Activated CD4-positive, CD25-positive, alpha-beta regulatory T cell treated with anti-CD3 and anti-CD28 coated beads, Interleukin-2, amount 50 U/mL, for 24 hours (primary cell): ENCODE results near the gene NAT9.

Experiments used
- ATAC-seq, 2 donors: fragments of 150-1000 bp; cut with Tn5 transposase; one replicate each; pipeline ENCODE4 v1.10.0; 2021; ENCODE audit warnings: mild to moderate bottlenecking in 1 of 2, moderate library complexity in 1 of 2

The NAT9 gene, protein sequence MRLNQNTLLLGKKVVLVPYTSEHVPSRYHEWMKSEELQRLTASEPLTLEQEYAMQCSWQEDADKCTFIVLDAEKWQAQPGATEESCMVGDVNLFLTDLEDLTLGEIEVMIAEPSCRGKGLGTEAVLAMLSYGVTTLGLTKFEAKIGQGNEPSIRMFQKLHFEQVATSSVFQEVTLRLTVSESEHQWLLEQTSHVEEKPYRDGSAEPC

DNA sequence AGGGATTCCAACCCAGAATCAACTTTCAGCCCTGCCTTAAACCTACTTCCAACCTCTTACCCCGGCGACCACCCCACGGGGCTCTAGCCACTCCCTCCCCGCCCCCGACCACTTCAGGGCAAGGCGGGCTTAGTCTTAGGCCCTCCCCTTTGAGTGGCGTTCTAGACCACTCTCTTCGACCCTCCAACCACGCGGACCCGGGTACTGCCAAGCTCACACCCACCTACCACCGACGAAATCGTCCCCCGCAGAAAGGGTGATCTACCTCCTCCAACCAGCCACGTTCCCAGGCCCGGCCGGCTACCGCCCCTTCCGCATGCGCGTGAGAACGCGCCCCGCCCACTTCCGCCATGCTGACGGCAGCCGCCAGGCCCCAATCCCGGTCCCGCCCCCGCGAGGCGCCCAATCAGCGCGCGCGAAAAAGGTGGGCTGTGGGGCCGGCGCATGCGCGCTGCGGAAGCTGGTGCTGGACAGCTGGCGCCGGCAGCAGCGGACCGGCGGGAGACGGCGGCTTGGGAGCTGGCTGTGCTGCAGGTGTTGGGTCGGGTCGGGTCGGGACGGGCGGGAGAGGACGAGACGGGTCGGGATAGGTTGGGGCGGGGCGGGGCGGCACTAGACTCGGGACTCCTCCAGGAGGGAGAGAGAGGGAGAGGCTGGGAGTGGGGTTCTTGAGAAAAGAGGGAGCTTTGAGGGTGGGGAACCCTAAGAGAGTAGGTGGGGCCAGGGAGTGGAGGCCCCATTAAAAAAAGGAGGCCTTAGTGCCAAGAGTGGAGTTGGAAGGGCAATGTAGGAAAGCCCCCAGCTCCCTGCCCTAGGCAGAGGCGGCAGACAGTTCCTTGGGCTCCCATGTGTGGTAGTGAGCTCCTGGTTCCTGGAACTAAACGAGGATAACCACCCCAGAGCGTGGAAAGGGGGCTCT is at the start of gene NAT9:
Gene NAT9 (minus strand): TSS at position 302 of the 919 bp plus-strand sequence. CDS start 647 bp downstream, outside the sequence.
- peak; percentile 82 to 86 for ATAC-seq

DNA sequence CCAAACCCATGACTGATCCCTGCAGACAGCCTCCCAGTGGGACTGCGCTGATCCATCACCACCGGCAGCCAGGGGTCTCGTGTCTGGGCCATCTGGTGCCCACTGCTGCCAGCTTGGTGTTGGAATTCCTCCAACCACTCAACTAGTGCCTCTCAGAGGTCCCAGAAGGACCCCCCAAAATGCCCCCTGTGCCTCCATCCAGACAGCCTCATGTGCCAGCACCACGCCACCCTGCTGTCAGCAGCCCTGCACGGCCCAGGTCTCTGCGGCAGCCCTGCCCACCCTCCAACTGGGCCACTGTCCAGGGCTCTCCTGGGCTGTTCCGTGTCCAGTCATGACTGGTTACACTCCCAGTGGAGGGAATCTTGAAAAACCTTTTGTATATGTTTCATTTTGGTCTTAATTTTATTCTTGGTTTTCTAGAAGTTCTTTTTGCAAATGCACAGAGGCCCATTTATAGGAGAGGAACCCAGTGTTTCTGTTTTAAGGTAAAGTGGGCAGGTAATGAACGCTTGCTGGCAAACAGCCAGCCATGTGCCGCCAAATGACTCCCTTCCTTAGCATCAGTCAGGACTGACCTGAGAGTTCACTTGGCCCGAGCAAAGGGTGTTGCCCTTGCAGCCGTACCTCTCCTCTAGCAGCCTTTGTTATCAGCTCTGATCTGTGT is 48.9 kb upstream of the NAT9 start:
- no peak for ATAC-seq

DNA sequence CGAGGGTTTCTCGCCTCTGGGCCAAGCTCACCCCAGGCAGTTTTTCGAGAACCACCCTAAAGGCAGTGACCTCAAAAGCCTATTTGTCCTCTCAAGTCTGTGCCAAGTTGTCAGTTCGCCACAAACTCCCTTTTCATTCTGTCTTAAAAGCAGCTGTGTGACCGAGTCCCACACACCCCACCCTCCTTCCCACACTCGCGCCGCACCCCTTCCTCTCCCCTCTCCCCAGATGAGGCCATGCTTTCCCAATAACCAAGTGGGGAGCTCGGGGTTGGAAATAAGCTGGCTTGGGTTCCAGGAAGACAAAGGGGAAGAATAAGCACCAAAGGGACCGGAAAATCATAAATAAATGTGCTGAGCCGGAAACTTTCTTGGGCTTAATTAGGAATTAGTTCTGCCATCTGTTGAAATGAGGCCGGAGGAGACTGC is 46.8 kb upstream of the NAT9 start:
- ATAC-seq, result no peak

DNA sequence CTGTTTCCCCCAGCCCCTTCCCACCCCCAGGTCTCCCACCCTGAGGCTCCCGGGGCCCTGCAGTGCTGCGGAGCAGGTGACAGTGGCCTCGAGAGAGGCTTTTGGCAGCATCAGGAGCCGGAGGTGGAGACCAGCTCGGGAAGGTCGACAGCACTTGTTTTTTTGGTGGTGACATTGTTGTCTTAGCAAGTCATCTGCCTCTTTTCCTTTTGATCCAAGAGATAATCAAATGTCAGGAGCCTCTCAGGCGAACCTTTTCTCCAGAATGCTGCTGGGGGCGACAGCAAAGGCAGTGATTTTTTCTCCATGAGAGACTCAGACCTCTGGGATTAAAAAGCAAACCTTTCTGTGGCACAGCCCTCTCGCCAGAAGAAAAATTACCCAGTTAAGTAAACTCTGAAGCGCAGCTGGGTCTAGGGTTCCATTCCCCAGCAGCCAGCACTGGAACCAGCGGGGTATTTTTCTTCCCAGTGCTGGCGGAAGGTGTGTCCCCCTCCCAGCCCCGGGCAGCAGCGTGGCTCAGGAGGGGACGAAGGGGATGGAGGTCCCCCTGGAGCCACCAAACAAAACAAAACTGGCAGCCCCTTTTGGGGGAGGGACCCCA is 46.3 kb upstream of the NAT9 start:
- no peak for ATAC-seq

DNA sequence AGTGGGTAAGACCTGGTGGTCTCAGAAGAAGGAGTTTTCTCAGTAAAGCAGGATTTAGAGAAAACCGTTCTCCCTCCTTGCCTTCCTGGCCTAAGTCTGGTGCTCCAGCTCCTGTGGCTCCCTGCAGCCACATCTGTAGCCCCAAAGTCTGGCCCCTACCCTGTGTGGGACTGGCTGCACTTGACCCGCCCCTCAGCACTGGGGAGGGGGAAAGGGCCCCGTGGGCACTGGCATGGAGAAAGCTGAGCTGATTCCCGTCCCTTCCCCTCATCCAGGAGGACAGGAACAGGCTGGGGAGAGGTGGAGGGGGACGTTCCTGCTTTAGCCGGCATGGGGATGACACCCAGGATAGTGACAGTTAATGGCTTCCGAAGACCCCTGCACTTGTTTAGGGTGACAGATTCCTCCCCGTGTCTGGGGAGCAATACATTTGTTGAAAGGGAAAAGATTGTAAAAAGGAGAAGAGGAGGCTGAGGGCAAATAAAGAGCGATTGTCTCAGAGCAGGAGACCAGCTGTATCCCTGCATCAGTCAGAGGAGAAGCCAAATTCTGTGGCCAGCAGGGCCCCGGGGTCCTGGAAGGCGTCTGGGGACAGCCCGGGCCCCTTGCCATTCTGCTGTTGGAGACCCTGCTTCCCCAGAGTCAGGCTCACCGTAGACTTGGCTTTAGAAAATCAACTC is 45.6 kb upstream of the NAT9 start:
- ATAC-seq, result no peak

DNA sequence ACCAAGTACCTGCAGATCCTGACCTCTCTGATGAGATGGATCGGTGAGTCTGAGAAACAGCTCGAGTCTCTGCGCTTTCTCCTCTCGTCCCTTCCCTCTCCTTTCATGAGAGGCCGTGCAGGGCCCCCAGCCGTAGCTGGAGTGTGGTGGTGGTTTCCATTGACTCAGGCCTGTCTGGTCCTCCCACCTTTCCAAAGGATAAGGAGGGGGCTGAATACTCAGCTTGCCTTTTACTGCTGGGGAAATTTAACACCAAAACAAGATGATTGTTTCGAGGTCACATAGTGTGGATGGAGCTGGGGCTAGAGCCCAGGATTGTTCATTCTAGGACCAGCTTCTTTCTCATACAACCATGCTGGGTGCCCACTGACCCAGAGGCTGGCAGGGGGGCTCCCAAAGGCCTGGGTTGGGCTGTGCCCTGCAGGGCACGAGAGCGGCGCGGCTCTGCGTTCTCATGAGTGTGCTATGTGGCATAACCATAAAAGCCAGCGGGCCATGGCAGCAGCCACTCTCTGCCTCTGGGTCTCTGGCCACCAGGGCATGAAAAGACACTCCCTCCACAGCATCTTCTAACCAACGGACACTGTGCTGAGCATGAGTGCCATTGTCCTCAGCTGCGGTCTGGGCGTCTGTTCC is 43.8 kb upstream of the NAT9 start:
- ATAC-seq, result no peak

DNA sequence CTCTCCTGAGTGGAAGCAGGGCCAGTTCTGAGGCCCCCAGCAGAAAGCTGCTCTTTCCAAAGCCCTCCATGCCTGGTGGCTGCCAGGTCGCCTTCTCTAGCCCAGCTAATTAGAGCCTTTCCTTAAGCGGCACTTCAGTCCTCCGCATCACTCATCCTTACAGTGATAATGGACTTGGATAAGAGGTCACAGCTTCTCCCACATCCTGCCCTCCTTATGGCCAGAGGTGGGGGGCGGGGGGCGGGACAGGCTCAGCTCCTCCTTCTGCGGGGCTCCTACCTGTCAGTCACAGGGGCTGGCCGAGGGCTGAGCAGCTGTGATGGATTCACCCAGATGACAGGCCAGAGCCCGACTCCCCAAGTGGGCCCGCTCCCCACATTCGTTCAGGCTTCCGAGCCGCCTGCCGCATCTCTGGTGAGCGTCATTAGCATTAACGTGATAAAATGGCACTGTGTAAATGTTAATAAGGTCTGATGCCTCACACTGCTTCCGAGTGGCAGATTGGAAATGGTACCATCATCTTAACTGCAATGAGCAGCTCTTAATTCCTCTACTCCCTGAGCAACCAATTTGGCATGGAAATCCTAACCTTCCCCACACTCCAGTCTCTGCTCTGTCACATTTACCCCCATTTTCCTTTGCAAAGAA is 42.3 kb upstream of the NAT9 start:
- ATAC-seq, result no peak

DNA sequence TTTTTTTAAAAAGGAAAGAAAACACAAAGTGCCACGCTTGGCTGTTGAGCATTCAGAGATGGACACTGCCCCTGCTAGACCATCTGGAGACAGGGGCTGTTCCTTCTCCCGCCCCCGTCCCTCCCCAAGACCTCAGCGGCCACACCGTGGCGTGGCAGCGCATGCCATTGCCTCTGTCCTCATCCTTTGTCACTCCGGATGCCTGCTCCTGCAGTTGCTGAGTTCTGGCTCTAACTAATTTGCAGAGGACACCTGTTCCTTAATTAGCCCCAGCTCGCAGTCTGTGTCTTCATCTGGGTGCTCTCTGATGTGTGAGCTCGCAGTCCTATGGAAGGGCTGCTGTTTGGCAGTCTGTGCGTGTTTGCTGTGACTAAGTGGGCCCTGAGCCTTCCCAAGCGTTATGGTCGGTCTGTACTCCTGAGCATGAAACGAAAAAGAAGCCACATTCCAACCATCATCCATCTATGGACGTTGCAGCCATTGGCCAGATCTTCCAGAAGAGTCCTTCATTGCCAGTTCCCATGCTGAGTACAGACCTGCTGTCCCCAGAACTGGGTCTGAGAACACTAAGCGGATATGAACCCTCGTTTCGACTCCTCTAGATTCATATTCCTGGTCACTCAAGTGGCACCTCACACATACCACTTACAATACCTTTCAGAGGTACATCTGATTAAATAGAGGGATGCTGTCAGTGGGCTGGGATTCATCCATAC is 40.9 kb upstream of the NAT9 start:
- no peak for ATAC-seq

DNA sequence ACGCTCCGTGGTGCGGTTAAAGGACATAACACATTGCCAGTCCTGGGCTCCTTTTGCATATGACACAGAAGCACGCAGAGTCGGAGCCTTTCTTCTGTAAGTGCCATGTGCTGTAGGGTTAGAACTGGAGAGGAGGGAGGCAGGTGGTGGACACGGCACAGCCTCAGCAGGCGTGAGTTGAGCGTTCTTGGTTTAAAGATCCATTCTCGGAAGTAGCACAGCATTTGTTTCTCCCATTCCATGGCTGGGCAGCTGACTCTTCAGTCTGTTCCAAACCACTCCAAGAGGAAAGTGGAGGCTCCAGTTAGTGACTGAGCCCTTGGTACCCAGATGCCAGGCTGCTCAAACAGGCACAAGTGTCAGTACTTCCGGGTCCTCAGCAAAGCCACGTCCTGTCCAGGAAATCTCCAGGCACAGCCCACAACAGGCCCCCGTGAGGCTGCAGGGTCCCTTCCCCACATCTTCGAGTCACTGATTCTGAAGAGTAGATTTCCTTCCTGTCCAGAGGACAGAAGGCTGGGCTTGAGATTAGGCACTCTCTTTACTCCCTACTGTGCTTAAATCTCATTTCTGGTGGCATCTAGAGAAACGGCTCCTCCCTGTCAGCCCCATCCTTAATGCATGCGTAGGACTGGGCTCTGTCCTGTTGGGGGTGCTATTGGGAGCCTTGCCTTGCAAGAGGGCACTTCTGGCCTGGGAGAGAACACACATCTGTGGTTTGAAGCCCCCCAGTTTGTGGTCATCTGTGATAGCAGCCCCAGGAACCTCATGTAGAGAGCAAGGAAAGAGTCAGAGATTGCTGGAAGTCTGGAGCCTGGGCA is 39.6 kb upstream of the NAT9 start:
- no peak for ATAC-seq

DNA sequence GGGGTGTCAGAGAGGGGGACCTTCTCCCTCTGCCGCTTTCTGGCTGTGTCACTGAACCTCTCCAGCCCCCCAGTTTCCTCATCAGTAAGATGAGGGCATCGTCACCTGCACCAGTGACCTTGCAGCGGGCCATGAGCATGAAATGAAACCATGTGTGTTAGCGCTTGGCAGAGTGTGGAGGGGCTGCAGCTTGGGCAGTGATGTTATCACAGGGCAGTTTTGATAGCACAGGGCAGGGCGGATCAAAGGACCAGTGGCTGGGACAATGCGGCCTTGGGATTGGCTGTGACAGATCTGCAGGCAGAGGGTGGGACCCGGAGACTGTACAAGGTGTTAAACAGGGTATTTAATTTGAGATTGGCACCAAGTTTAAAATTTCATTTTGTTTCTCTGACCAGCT is 38.9 kb upstream of the NAT9 start:
- no peak for ATAC-seq

DNA sequence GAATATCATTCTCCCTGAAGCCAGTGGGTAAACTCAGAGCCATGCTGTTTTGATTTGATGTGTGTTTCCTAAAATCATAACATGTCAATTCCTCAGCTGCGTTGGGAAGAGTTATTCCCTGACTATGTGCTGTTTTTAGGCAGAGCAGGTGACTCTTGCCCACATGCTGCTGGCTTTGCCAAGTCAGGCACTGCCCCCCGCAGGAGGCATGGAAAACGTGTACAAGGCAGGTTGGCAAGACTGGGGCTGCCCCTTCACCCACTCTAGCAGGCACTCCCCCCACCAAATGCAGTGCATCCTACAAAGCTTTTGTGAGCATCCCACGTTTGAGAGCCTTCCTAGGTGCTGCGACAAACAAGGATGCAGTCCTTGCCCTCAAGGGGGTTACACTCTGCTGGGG is 38.3 kb upstream of the NAT9 start:
- ATAC-seq, result no peak

DNA sequence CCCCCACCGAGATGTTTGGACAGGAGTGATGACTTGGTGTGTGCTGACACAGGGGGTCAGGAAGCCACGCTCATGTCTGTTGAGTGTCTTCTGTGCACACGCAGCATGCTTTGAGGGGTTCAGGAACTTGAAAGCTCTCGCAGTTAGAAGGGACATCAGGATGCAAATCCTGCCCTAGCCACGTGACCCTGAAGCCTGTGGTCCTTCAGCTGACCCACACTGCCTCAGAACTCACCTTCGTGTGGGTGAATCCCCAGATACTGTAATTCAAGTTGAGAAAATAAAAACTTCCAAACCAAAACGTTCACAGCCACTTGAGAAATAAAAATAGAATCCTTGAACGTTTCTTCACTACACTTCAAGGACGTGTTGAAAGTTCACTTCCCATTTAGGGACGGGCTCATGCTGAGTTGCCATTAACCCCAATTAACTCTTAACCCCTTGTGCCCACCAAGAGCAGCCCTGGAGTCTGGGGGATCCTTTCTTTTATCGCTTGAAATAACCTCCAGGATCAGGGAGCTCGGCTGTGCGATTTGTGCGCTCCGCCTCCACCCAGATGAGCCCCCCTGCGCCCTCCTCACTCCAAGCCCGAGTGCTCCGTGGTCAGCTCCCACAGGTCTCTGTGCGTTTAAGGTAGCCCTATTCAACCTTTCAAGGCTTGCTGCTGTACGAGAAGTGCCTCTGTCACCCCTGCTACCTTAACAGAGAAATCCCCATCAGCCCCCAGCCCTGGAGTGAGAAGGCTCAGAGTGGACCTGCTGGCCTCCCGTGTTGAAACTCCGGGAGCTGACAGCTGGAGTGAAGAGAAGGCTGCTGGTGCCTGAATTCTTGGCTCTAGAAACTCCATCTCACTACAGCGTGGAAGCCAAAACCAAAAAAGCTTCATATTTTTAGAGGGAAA is 36.2 kb upstream of the NAT9 start:
- no peak for ATAC-seq

DNA sequence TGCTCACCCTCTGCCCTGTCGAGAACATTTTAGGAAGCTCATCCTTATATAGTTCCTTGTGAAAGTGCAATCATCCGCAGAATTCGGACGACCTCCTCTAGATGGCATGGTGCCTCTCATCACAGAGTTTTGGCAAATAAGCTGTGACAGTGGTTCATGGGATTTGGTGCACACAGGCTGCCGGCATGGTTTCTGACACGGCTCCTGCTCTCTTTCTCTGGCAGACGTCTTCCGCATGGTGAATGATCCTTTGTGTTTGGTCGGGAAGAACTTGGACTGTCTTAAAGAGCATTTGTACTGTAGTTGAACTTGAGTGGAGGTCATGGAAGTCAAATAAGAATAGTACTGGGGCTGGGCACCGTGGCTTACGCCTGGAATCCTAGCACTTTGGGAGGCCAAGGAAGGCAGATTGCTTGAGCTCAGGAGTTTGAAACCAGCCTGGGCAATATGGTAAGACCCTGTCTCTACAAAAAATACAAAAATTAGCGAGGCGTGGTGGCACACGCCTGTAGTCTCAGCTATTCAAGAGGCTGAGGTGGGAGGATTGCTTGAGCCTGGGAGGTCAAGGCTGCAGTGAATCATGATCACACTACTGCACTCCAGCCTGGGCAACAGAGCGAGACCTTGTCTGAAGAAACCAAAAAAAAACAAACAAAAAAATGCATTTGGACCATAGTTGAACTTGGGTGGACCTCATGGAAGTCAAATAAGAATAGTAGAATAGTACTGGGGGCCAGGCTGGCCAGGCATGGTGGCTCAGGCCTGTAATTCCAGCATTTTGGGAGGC is 34.7 kb upstream of the NAT9 start:
- no peak for ATAC-seq

DNA sequence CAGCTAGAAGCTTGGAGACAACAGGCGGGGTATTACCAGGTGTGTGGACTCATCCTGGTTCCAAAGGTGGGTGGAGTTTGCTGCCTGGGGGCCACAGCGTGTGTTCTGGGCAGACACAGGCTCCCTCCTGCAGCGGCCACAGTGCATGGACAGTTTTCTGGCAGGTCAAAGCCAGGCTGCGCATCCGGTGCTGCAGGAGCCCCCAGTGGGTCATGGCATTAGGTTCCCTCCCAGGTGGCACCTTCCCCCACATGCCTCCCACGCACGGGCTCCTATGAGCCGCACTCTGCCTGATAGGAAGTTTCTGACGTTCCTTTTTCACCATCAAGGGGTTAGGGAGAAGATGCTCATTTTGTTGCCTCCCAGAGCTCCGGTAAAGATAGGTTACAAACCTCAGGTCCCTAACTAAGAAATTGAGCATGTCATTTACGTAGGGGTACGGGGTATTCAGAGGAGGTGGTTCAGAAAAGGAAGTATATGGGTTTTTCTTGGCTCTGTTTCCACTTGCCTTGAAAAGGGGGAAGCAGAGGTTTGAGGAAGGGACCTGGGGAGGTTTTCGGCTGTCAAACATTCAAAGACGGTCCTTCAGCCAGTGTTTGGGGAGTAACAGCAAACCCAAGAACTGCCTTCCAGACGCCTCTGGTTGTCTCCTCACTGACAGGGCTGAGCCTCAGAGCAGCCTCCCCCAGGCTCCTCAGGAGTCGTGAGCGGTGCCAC is 32.7 kb upstream of the NAT9 start:
- no peak for ATAC-seq

DNA sequence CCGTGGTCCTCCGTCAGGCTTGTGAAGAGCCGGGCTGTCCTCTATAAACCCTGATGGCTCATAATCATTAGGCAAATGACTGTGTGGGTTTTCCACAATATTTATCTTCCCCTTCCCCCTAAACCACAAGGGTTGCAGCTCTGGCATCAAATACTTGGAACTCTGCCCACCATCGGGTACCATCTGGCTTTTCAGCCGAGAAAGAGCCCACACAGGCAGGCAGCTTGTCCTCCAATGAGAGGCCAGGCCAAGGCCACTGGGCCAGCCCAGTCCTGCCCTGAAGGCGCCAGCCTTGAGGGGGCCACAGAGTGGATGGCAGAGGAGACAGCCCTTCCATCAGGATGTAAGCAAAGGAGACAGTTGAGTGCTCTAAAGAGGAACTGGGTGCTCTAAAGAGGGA is 31.8 kb upstream of the NAT9 start:
- no peak for ATAC-seq

DNA sequence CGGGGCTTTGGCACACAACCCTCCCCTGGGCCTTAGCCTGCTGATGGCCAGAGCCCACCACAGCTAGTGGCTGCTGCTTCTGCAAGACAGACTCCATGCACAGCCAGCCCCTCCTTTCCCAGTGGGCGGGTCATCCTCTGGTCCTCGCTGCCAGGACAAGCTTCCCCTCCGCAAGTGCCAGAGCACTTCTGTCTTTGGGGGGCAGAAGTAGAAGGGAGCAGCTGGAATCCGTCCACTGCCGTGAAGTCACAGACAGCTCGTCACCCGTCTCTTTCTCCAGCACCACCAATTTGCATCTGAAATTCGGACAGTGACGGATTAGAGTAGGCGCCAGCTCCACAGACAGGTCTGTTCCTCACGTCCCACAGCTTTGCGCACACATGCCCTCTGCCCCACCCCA is 31.3 kb upstream of the NAT9 start:
- ATAC-seq, result no peak

DNA sequence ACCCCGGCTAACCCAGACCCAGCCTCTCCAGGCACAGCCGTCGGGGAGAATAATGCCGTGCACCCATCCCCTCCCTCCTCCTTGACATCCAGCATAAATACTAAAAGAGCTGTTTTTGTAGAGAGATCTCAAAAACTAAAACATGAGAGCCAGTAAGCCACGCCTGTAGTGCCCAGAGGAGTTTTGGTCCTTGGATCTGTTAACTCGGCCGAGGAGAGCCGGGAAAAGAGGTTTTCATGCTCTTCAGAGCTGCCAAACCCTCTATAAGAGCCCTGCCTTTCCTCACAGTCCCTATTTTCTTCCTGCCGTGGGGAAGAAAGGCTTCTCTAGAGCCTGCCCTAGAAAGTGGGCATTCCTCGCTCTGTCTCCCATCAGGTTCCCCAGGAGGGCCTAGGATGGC is 30.2 kb upstream of the NAT9 start:
- no peak for ATAC-seq
